ENCODE measurements around the gene SRPRB. TPM values are rescaled to one million over a fixed set of nuclear protein-coding genes. Genes with fewer than 3 reads are reported as not detected.

SRPRB gene
- polyA plus RNA-seq, 1 of the 3 experiments (the other 2 are of a cell fraction) = 54.3 TPM

DNA sequence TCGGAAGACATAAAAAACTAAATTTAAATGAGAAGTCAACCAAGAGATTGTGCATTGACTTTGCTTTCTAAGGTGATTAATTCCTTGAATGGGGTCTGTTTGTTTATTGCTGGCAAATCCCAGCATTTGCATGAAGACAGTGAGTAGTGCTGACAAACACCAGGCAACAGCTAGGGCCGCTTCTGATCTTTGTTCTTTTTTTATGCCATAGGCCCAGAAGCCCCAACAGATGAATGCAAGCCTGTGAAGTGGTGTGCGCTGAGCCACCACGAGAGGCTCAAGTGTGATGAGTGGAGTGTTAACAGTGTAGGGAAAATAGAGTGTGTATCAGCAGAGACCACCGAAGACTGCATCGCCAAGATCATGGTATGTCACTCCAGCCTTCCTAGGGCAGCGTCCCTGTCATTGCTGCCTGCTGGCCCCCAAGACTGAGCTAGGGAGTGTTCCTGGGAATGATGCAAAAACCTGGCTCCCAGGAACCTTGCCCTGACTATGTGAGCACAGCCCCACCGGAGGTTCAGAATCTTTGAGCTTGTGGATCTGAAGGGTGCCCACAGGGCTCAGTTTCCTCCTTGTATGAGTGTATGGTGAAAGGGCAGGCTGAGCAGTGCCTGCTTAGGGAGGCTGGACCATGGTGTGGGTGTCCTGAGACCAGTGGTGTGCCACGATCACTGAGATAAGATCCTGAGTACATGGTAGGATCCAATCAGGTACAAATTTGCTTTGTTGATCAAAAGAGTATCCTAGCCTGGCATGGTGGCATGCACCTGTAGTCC, 46.5 kb upstream of the SRPRB start:
- Histone ChIP-seq H3K9me3 (no peaks in the 10 kb centered on the region), H3K9ac (no peak overlapping the region), H3F3A (replicated peaks; ENCODE audit: insufficient read depth) (no peaks in the 10 kb centered on the region), H4K20me1 (ENCODE audit: insufficient read depth) (no peaks in the 10 kb centered on the region), H3K36me3 (replicated peaks in 1 of 2; ENCODE audit: control insufficient read depth in 1 of 2, insufficient read depth in 2 of 2, low read length in 1 of 2) (no peaks in the 10 kb centered on the region), H3K4me1 (ENCODE audit: control insufficient read depth in 1 of 2, insufficient read depth in 2 of 2, low read depth in 1 of 2, low read length in 1 of 2) (peaks cover 0 to 2% of the 10 kb centered on the region in 2 experiments; a peak in 1 of 4 replicates), H3K27ac (ENCODE audit: low read depth in 2 of 2, low read length in 1 of 2) (no peak overlapping the region), H3K4me2 (no peak overlapping the region), H3K9me2 (no peaks in the 10 kb centered on the region), H3K4me3 (ENCODE audit: low read depth in 2 of 2, low read length in 1 of 2) (no peak overlapping the region), H2AFZ (ENCODE audit: low read depth) (no peak overlapping the region), H3K27me3 (ENCODE audit: insufficient read depth) (no peaks in the 10 kb centered on the region; the same call in 1 of the 2 replicates), H3K79me2 (ENCODE audit: insufficient read depth) (no peaks in the 10 kb centered on the region)
- CTCF ChIA-PET = no interaction called here
- DNase-seq = no peak
- TF ChIP-seq CTCF (IDR thresholded peaks at IDR 0.05) (no peak), FOSL2 (IDR thresholded peaks at IDR 0.05; ENCODE audit: borderline replicate concordance, low read depth) (no peak), ELF1 (IDR thresholded peaks at IDR 0.05) (no peak), FOXM1 (IDR thresholded peaks at IDR 0.05; ENCODE audit: low read depth) (no peak), REST (IDR thresholded peaks at IDR 0.05; ENCODE audit: low read depth, low read length) (no peak), CHD2 (IDR thresholded peaks at IDR 0.05; ENCODE audit: low read length, partially characterized antibody) (no peak)
- TF ChIP-seq, protein P1, sequence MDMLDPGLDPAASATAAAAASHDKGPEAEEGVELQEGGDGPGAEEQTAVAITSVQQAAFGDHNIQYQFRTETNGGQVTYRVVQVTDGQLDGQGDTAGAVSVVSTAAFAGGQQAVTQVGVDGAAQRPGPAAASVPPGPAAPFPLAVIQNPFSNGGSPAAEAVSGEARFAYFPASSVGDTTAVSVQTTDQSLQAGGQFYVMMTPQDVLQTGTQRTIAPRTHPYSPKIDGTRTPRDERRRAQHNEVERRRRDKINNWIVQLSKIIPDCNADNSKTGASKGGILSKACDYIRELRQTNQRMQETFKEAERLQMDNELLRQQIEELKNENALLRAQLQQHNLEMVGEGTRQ (IDR thresholded peaks at IDR 0.05; ENCODE audit: borderline replicate concordance, low read depth, low read length) = no peak
- TF ChIP-seq, protein P2, sequence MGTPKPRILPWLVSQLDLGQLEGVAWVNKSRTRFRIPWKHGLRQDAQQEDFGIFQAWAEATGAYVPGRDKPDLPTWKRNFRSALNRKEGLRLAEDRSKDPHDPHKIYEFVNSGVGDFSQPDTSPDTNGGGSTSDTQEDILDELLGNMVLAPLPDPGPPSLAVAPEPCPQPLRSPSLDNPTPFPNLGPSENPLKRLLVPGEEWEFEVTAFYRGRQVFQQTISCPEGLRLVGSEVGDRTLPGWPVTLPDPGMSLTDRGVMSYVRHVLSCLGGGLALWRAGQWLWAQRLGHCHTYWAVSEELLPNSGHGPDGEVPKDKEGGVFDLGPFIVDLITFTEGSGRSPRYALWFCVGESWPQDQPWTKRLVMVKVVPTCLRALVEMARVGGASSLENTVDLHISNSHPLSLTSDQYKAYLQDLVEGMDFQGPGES (IDR thresholded peaks at IDR 0.05; ENCODE audit: low read depth, low read length) = no peak
- 50% methylated on average over 8 of the region's 9 CpGs for WGBS (ENCODE audit: low lambda C conversion rate)
- POLR2A ChIA-PET = no interaction called here

All from SK-N-SH (cell line).